BE2C (cell line): ENCODE measurements around the gene KIF26A.

ENCODE experiments used
- DNase-seq: peaks from one replicate; pipeline ENCODE4 v3.0.0-alpha.2; 2020
- H3K27me3 ChIP-seq: fragments of 250-450 bp; sonication (Bioruptor Pico); 2 replicates; pipeline ENCODE4 v1.5.1; 2020; ENCODE audit warnings: mild to moderate bottlenecking
- H3K36me3 ChIP-seq: fragments of 250-450 bp; sonication (Bioruptor Pico); 2 replicates; pipeline ENCODE4 v1.5.1; 2020; ENCODE audit warnings: mild to moderate bottlenecking
- H3K4me1 ChIP-seq: fragments of 250-450 bp; sonication (Bioruptor Pico); 2 replicates; pipeline ENCODE4 v1.5.1; 2020
- H3K4me3 ChIP-seq: 2 replicates; pipeline ENCODE4 v1.5.1; 2011; ENCODE audit warnings: low read depth, low read length
- H3K9me3 ChIP-seq: fragments of 250-450 bp; sonication (Bioruptor Pico); 2 replicates; pipeline ENCODE4 v1.5.1; 2020
- CTCF ChIP-seq: IDR thresholded peaks from 2 replicates; pipeline ENCODE4 v1.5.1; 2012; ENCODE audit warnings: mild to moderate bottlenecking, low read depth, low read length

KIF26A gene

DNA sequence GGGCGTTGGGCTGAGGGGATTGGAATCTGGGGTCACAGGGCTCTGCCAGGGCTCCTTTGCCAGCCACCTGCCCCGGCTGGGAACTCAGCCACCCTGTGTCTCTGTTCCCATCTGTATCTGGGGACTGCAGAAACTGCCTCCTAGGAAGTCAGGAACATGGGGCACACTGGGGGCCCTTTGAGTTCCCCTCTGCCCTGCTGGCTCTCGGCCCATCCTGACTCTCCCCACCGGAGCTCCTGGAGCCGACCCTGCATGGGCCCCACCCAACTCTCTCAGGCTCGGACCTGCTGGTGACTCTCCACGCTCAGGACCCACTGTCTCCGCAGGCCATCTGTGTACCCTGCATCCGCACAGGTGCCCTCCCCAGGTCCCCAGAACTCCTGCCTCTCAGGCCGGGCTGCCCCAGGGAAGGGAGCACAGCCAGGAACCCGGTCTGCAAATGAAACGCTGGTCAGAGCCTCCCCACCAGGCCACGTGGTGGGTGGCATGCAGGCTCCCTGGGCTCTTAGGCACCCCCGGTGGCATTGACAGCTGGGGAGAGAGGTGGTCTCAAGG is 82.8 kb downstream of the KIF26A start:
- H3K27me3 ChIP-seq, result no peaks in the 10 kb centered on the region
- peaks cover 31% of the 10 kb centered on the region for H3K4me1 ChIP-seq
- H3K4me3 ChIP-seq, result no peak overlapping the region
- no peaks in the 10 kb centered on the region for H3K9me3 ChIP-seq
- no peaks in the 10 kb centered on the region for H3K36me3 ChIP-seq
- TF ChIP-seq CTCF, result no peak
- no peak for DNase-seq

DNA sequence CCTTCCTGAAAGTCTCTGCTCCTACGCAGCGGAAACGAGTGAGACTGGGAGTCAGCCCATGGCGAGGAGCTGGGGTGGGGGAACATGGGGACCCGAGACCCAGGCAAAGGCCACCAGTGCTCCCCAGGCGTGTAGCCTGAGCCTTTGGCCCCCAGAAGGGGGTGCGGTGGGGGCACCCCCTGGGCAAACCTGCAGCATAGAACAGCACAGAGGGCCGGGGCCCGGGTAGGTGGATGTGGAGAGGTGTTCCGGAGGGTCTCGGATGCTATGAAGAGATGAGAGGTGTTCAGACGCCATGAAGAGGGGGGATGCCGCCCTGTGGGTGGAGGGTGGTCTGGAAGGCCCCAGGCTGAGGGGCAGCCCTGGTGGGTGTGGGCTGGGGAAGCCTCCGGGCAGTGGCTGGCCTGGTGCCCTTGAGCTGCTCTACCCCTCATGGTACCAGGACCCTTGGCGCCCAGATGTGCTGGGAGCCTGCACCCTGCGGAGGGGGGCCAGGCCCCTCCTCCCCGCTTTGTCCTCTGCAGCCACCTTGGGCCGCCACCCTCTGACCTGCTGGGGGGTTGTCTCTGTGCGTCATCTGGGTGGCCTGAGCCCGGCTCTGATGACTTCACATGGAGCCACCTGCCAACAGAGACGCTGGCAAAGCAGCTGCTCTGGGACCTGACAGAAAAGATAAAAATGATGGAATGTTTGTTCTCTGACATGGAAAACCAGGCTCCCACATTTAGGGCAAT is 83.4 kb downstream of the KIF26A start:
- no peak for TF ChIP-seq CTCF
- Histone ChIP-seq H3K4me1 (peaks cover 31% of the 10 kb centered on the region), H3K4me3 (no peak overlapping the region), H3K27me3 (no peaks in the 10 kb centered on the region), H3K36me3 (no peaks in the 10 kb centered on the region), H3K9me3 (no peaks in the 10 kb centered on the region)
- peak; percentile 57 for DNase-seq

DNA sequence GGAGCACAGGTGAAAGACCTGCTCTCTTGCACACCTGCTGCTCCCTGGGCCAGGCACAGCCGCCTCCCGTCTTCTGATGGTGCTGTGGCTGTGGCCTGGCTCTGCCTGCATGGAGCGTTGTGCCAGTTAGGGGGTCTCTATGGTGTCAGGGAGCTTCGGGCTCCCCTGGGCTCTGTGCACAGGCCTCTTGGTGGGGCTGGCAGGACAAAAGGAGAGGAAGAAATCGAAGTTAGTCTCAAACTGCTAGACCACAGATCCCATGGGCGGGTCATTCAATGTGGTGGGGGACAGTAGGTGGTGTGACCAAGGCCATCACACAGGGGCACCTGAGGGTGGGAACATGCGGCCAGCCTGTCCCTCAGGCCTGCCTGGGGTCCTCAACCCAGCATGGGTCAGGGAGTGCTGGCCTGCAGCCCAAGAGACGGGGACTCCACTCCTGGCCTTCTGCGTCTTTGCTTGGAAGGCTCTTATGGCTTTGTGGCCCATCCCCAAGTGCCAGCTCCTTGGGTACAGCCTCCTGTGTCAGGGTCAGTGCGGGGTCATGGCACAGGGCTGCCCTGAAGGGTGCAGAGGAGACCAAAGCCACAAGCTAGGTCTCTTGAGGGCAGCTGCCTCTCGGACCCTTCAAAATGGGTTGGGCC is 84.1 kb downstream of the KIF26A start:
- peak; percentile 16 for DNase-seq
- Histone ChIP-seq H3K4me1 (peaks cover 31% of the 10 kb centered on the region), H3K4me3 (no peak overlapping the region), H3K27me3 (no peaks in the 10 kb centered on the region), H3K36me3 (peaks cover 2% of the 10 kb centered on the region), H3K9me3 (no peaks in the 10 kb centered on the region)
- TF ChIP-seq CTCF, result no peak

DNA sequence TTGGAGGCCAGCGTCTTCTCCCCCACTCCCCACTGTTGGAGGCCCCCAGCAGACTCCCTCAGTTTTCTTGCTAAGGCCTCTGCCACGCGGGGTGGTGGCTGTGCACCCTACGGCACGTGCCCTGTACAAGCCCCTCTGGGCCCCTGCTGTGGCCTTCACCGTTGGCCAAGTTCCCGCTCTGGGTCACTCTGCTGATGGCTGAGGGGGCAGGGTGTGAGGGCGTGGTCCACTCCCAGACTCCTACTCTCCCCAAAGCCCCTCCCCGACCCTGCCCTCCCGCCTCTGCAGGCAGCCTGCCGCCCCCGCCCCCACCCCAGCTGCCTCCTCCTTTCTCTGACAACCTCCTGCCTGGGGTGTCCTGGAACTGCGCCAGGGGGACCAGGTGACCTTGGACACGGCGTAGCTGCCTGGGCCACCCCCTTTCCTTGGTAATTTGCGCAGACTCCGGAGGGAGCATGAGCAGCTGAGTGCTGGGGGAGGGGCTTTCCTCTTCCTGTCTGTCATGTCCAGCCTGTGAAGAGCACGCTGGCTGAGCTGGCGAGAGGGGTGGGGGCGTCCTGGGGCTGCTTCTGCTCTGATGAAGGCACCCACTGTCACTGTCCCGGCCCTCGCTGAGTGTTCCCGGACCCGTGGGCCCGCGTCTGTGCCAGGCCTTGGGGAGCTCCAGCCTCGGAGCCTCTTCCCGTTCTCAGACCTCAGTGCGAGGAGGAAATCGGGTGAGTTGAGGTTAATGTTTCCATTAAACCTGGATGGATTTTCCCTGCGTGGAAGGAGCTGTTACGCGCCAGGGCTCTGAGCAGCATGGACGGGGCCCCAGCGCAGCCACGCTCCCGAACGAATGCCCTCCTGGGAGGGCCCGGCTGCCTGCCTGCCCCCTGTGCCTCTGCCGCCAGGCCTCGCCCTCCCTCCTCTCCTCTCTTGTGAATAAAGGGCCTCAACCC is 85.0 kb downstream of the KIF26A start:
- DNase-seq, result peak; percentile 99
- H3K4me3 ChIP-seq, result peak overlapping the region; percentile 72
- peaks cover 23% of the 10 kb centered on the region for H3K4me1 ChIP-seq

GRCh38 chr14:104224131-104224505 is 85.7 kb downstream of the KIF26A start:
- peak overlapping the region; percentile 72 for H3K4me3 ChIP-seq
- peaks cover 5% of the 10 kb centered on the region for H3K36me3 ChIP-seq
- no peaks in the 10 kb centered on the region for H3K27me3 ChIP-seq
- H3K9me3 ChIP-seq, result no peaks in the 10 kb centered on the region
- peaks cover 22% of the 10 kb centered on the region for H3K4me1 ChIP-seq
- peak; percentile 93 for DNase-seq
- TF ChIP-seq CTCF, result no peak

More for the DNA sequence above, 85.0 kb downstream of the KIF26A start:
- TF ChIP-seq CTCF, result no peak
- Histone ChIP-seq H3K9me3 (no peaks in the 10 kb centered on the region), H3K36me3 (peaks cover 4% of the 10 kb centered on the region), H3K27me3 (no peaks in the 10 kb centered on the region)
